TTC549 (cell line): Measurements from ENCODE around the gene ACD.

Experiments used
- FAIRE-seq: peaks from 2 replicates; lab custom pipeline; 2012; peaks lifted over from hg19 to GRCh38; lab: Jason Lieb, UNC

Gene ACD

DNA sequence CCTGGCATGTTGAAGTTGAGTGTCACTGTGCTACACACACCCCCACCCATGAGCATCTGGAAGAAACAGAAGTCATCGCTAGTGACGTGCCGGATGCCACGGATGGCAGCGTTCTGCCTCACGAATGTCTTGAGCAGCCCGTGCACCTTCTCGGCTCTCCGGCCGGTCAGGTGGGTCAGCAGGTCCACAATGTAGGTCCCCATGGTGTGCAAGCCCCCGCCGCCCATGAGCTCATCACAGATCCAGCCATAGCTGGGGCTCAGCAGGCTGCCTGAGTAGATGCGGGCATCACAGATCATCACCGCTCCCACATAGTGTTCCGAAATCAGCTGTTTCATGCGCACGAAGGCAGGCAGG lies 15.5 kb upstream of the ACD start:
- no peak for FAIRE-seq

DNA sequence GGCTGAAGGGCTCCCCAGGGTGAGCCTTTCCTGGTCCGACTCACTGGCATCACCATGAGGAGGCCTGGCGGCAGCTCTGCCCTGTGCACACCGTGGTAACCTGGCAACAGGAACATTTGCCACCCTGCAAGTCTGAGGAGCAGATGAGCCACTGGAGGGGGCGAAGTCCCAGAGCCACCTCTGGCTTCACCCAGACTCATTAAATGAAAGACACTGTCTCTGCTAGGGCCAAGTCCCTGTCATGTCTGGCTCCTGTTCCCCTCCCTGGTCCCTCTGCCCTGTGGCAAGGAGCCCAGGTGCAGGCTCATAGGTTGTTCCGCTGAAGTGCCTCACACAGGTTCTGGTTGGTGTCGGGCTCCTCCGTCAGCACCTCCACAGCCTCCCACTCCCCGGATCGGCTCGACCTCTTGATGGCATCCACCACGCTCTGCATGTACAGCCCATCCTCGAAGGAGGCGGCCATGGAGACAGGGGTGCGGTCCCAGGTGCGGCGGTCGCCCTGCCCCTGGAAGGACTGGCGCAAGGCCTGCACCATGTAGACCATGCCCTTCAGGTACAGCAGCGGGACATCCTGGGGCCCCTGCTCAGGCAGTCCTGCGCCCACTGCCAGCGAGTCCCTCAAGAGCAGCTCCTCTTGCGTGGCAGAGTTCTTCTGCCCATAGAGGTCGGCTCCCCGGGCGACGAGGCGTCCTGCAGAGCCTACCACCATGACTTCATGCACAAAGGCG lies 15.0 kb upstream of the ACD start:
- FAIRE-seq, result no peak

DNA sequence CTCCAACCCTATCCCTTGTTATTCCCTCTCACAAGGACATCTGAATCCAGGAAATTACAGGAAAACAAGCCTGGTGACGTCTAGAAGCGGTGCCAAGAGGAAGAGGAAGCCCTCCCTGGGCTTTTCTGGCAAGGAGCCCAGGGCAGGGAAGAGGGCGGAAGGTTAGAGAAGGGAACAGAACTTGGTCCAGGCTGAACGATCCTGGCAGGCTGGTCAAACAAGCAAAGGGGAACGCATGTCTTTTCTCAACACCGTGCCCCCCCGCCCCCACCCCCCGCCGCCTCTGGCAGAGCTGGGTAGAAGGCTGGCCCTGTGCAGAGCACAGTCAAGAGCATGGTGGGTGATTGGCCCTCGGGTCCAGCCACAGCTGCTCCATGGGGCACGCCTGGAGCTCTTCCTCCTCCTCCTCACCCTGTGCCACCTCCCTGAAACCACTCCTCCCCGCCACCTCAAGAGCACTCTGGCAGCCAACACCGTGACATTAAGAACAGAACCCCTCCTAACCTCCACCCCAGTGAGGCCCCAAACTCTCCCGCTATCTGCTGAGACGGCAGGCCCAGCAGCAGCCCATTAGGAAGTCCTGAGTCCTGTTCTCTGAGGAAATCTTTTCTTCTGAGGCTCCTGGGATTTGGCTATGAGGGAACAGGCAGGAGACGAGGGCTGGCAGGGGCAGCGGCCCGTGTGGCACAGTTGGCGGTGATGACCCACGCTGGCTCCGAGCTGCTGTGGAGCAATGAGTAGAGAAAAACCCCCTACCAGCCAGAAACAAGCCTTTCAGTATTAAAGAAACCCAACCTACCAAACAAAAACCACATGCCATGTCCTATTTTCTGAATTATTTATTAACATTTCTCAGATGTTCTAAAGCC lies 13.9 kb upstream of the ACD start:
- FAIRE-seq, result no peak

DNA sequence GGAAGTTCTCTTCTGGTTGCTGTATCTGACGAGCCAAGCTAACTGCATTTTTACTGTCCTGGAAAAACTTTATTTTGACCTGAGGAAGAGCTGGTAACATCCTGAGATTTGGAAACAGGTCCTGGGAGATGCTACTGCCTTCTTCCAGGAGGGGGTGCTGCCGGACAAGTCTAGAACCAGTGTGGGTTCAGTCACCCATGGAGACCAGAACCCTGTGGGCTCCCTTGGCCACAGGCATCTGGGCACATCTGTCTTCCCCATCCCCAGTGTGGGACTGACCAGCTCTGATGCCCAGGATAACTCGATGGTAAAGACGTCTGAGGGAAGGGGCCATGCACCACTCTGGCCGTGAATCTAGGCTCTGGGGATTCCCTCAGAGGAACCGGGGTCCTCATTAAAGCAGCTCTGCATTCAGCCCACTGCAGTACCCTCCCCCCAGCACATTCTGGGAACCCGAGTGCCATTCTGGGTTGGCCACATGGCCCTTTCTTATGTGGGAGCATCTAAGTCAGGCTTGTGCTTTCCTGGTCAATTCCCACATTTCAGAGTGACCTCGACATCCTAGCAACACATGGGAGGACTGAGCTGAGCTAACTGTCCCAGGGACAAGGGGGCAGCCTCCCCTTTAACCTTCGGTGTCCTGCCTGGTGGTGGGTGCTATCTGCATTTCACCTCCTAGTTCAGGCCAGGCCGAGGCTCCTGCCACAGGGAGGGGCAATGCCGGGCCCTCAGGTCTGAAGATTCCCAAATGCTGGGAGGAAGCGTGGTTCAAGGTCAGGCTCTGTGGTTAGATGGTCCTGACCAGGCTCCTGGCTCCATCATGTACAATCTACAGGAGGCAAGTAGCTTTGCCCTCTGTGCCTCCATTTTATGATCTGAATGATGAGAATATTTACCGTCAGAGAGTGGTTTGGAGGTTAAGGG lies 12.9 kb upstream of the ACD start:
- no peak for FAIRE-seq

DNA sequence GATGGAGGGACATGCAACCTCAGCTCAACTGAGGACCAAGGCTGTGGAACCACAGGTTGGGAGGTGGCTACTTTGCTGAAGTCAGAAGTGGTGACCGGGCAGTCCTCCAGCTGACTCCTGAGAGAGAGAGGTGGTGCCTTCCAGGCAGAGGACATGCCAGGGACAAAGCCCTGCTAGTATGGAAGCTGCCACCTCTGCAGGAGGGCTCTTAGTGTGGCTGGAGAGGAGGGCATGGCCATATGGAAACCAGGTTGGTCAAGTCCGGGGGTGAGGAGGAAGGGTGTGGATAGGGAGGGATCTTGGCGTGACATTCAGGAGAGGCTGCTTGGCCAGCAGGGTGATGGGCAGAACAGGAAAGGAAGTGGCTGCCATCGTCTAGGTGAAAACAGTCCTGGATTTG lies 12.2 kb upstream of the ACD start:
- no peak for FAIRE-seq

DNA sequence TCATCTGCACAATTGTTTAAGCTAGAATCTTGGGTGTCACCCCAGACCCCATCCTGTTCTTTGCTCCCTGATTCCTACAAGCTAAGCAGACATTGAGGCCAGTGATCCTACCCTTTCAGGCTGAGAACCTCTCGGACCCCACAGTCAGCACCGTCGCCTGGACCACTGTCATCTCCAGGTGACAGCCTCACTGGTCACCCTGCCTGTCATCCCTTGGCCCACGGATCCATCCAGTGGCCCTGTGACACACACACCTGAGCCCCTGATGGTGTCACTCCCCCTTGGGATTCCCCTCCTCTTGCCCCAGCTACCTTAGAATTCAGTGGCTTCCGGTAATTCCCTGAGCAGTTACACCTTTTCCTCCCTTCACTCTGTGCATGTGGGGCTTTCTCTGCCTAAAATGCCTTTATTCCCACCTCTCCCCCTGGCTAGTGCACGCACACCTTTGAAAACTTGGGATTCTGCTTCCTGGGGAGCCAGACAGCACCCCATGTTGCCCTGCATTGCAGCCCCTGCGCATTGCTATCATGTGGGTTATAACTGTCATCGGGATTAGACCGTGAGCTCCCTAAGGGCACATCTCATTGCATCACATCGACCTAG lies 9.5 kb upstream of the ACD start:
- FAIRE-seq, result no peak

DNA sequence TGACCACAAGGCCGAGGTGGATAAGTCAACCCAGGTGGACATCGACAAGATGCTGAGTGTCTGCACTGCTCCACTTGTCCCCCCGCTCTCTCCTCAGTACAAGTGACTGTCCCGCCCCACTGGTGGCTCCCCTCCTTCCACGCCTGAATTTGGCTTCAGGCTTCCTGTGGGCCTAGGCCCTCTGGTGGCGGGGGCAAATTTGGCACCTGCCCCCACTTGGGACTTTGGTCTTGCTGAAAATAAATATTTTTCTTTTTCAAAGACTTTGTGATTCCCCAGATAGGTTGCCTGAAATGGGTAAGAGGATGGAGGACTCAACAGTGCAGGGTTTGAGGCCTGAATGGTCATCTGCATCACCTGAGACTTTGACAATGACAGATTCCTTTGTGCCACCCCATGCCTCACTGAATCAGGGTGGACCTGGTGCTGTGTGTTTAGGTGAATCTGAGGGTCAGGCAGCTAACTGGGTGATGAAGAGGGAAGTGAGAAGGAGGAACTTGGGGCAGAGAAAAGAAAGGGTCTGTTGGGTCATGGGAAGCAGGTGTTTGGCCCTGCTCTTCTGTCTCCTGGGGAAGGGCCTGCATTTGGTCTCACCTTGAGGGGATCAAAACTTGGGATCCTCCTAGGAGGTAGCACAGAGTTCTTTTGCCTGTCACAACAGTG lies 8.6 kb upstream of the ACD start:
- FAIRE-seq, result no peak

DNA sequence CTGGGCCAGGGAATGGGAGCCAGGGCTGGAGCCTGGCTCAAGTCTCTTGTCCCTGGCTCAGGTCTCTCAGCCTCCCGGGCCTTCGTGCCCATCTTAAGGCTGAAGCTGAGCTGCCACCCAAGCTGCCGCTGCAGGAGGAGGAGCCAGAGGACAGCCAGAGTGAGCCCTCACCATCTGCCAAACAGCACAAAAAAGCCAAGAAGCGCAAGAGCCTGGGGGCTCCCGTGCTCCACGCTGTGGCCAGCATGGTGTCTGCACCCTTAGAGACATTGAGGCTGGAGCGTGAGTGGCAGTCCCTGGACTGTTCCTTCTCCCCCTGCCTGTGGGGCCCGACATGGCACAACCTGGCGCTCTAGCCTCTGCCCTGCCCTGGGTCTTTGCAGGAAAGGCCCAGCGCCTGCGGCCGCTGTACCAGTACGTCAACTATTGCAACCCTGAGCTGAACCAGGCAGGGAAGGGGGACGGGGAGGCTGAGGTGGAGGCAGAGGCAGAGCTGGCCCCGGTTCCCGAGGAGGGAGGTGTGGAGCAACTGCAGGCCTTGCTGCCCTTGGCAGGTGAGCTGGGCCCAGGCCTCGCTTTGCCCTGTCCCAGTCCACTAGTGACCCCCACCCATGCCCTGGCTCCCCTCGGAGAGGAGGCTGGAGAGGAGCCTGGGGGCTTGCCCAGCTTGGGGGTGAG lies 7.9 kb upstream of the ACD start:
- no peak for FAIRE-seq

DNA sequence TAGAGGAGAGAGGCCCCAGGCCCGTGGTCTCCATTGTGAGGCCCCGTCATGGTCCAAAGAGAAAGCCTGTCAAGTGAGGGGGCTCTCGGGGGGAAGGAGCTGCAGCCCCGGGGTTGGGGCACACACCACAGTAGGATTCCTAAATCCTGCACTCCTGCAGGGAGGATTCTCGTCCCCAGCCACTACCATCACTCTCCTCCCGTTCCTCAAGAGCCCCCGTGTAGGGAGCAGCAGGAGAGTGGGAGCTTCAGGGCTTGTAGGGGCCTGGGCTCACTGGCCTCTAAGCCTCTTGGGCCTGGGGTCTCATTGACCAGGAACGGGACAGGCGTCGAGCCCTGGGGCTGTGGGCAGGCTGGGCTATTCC lies 7.4 kb upstream of the ACD start:
- no peak for FAIRE-seq

DNA sequence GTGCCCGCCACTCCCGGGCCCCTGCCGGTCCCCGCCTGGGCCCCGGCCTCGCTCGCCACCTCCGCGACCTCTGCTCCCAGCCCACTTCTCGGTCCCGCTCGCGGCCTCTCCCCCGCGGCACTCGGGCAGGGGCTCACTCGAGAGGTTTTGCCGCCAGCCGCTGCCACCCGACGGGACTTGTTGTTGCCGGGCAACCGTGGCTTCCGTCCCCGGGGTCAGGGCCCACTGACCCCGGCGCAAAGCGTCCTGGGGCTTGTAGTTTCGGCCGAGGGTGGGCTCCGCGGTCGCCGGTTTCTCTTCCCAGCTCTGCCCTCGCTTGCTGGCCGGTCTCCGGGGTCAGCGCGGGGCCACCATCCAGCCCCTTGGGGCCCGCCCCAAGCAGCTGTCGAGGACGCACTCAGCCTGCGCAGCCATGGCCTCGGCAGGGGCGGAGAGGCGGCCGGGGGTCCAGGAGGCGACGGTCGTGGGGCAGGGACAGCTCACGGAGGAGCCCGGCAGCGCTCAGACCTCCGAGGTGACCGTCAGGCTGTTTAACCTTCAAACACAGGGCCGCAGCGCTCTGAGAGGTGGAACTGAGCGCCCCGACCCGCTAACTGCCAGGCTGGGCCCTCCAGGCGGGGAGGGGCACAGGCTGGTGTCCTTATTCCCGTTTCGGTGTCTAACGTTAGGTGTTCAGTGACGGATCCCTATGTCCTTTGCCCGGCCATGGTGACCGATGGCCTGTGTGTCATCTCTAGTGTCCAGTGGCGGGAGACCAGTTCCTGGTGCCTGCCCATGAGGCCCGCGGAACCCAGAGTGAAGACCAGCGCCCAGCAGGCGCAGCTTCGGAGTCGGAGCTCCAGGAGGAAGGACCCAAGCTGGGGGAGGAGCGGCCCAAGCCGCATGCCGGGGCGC lies 6.7 kb upstream of the ACD start, which contains the start of the genes C16orf86 and ENKD1:
C16orf86 (plus strand) TSS at position 256 of the 894 bp plus-strand sequence; CDS start at position 413, 157 bp downstream.
ENKD1 (minus strand) TSS at position 192 of the 894 bp plus-strand sequence. CDS start 308 bp downstream, outside the sequence.
- FAIRE-seq, result no peak

DNA sequence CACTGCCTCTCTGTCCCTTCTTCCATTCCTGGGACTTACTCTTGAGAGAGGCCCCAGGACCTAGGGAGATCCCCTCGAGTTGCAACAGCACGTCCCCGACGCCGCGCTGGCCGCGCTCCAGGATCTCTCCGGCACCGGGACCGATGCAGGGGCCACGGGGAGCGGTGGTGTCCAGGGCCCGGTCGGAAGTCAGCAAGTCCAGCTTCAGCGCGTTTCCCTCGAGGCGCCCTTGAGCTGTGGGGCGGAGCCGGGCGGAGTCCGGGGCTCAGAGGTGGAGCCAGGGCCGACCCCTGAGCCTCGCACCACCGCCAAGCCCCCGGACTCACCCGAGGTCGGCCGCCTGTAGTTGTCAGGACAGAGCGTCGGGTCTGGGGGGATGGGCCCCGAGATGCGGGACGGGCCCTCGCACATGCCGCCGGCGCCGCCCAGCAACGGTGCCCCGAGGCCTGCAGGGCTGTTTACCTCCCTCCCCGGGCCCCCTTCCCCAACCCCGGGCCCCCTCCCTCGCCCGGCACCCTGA lies 6.0 kb upstream of the ACD start:
- no peak for FAIRE-seq

DNA sequence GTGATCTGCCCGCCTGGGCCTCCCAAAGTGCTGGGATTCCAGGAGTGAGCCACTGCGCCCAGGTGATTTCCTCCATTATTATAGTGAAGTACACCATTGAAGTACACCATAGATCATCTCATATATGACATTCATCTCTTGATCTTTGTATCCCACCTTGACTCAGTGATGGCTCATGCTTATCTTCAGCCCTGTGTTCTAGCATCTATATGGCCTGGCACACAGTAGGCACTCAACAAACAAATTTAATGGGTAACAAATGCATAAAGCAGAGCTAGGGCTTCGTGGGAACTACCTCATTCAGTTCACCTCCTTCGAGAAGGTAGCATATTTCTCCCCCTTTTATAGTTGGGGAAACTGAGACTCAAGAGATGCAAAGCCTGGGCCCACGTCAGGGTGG lies 5.5 kb upstream of the ACD start:
- no peak for FAIRE-seq

DNA sequence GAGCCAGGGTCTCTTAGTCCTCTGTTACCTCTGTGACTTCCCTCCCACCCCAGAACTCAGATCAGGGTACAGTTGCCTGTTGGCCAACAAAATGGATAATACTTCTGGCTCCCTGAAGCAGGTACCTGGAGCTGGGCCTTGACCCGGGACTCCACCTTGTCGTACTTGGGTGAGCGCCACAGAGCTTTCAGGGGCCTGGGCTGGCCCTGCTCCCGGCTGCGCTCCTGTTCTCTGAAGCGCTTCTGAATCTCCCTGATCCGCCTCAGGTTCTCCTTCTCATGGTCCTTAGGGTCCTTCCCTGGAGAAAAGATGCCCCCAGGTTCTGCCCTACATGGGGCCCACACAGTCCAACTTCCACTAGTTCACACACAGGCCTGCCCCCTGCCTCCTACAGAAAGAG lies 4.8 kb upstream of the ACD start:
- FAIRE-seq, result no peak

DNA sequence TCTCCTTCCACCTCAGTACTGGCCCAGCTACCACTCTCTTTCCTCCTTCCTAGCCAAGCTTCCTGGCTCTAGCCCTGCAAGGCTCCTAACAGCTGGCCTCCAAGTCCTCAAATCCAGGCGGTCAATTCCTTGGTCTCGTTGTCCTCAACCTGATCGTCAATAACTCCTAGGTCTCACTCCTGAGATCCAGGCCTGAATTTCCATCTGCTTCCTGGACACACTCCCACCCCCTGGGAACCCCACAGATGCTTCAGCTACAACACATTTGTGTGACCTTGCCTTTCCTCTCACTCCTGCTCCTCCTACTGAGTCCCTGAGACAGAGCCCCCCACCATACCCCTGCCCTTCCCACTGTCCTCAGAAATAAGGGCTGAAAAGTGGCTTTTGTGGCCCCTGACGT lies 4.2 kb upstream of the ACD start:
- FAIRE-seq, result no peak

DNA sequence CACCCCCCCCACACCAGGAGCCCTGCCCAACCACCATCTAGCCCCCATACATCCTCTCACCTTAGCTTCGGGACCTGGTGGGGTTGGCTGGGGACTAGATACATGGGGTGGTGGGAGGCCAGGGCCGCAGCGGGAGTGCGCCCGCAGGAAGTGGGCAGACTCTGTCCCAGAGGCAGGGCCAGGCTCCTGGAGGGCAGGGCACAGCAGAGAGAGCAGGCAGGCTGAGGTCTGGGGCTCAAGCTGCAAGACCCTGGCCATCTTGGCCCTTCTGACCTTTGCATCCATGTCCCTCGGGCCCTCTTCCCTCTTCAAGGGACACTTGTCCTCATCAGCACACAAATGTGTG lies 3.8 kb upstream of the ACD start:
- FAIRE-seq, result no peak

DNA sequence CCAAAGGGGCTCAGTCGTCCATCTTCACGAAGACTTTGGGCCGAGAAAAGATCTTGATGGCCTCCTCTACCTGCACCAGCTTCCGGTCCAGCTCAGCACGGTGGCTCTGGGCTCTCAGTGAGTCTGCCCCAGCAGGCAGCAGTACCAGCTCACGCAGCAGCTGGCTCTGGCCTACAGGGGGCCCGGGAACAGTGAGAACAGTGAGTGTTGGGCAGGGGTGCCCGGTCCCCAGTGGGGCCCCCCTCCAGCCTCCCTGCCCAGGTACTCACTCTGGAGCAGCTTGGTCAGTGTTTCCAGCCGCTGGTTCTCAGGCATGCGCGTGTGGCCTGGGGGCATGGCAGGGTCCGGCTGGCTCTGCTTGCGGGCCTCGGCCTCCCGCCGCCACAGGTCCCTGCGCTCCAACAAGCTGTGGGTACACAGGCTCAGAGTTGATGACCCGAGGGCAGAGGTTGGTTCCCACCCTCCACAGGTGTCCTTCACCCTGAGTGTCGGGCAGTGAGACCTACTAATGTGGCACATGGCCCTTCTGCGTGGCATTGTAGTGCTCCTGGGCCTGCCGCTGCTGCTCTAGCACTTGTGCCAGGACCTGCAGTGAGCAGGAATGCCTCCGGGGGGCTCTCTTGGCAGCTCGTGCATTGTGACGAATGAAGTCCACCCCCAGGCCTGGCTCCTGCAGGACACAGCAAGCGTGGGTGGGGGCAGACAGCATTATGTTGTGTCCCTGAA lies 3.3 kb upstream of the ACD start:
- FAIRE-seq, result no peak

DNA sequence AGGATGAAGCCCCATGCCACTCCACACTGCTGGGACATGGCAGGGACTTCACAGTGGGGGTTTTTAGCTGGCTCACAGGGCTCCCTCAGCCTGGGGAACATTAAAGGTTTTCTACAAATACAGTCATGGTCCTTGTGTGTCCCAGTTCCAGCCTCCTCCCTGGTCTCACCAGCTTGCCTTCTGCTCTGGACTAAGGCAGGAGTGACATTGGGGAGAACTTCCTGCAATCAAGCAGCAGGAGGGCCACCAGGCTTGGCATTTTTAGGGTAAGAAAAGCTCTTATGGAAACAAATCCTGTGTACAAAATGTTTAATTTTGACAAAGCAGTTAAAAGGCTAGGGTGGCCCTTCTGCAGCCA lies 2.6 kb upstream of the ACD start:
- no peak for FAIRE-seq

DNA sequence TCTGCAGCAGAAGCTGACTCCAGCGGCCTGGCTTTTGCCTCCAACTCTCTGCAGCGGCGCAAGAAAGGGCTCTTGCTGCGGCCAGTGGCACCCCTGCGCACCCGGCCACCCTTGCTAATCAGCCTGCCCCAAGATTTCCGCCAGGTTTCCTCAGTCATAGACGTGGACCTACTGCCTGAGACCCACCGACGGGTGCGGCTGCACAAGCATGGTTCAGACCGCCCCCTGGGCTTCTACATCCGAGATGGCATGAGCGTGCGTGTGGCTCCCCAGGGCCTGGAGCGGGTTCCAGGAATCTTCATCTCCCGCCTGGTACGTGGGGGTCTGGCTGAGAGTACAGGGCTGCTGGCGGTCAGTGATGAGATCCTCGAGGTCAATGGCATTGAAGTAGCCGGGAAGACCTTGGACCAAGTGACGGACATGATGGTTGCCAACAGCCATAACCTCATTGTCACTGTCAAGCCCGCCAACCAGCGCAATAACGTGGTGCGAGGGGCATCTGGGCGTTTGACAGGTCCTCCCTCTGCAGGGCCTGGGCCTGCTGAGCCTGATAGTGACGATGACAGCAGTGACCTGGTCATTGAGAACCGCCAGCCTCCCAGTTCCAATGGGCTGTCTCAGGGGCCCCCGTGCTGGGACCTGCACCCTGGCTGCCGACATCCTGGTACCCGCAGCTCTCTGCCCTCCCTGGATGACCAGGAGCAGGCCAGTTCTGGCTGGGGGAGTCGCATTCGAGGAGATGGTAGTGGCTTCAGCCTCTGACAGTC lies 2.0 kb upstream of the ACD start:
- no peak for FAIRE-seq
